Astrocyte (in vitro differentiated cells and primary cell): Measurements from ENCODE around the gene PDE5A. TPM values are rescaled to one million over a fixed set of nuclear protein-coding genes. Genes with fewer than 3 reads are reported as not detected.
A peak's percentile ranks its signal among the peaks of the same experiment; 100 is the strongest.

Experiments used
- DNase-seq: peaks from one replicate; pipeline ENCODE4 v3.0.0-alpha.2; 2010; ENCODE audit warnings: low read depth
- FAIRE-seq: peaks from 2 replicates; lab custom pipeline; 2011; peaks lifted over from hg19 to GRCh38; lab: Jason Lieb, UNC
- H2AFZ ChIP-seq: 2 replicates; pipeline ENCODE4 v1.6.0; 2012; ENCODE audit warnings: low read depth, low read length, inconsistent platforms
- H3K27ac ChIP-seq: 2 replicates; pipeline ENCODE4 v1.5.1; 2011; ENCODE audit warnings: low read depth, low read length, inconsistent platforms
- H3K27me3 ChIP-seq: 2 replicates; pipeline ENCODE4 v1.6.0; 2011; ENCODE audit warnings: low read length, inconsistent platforms; ENCODE audit not compliant: insufficient read depth
- H3K36me3 ChIP-seq: 2 replicates; pipeline ENCODE4 v1.5.1; 2011; ENCODE audit warnings: low read length, inconsistent platforms; ENCODE audit not compliant: insufficient read depth
- H3K4me1 ChIP-seq: 2 replicates; pipeline ENCODE4 v1.5.1; 2011; ENCODE audit warnings: low read length, inconsistent platforms; ENCODE audit not compliant: insufficient read depth
- H3K4me2 ChIP-seq: 2 replicates; pipeline ENCODE4 v1.6.0; 2012; ENCODE audit warnings: low read length, inconsistent platforms
- H3K4me3 ChIP-seq: 2 replicates; pipeline ENCODE4 v1.5.1; 2011; ENCODE audit warnings: low read depth, mild to moderate bottlenecking, low read length, inconsistent platforms; ENCODE audit not compliant: insufficient read depth
- H3K79me2 ChIP-seq: 2 replicates; pipeline ENCODE4 v1.6.0; 2012; ENCODE audit warnings: mild to moderate bottlenecking, low read length, inconsistent platforms; ENCODE audit not compliant: insufficient read depth
- H3K9ac ChIP-seq: 2 replicates; pipeline ENCODE4 v1.6.0; 2012; ENCODE audit warnings: mild to moderate bottlenecking, low read length, inconsistent platforms
- H3K9me3 ChIP-seq: 2 replicates; pipeline ENCODE4 v1.5.1; 2012; ENCODE audit warnings: low read depth, mild to moderate bottlenecking, low read length, inconsistent platforms; ENCODE audit not compliant: insufficient read depth
- H4K20me1 ChIP-seq: 2 replicates; pipeline ENCODE4 v1.6.0; 2012; ENCODE audit warnings: low read length, inconsistent platforms; ENCODE audit not compliant: insufficient read depth
- H3K27ac Mint-ChIP-seq: one replicate; pipeline ENCODE4 v1.8.0; 2021; ENCODE audit warnings: mild to moderate bottlenecking, mixed read lengths; ENCODE audit not compliant: unreplicated experiment
- H3K27me3 Mint-ChIP-seq: one replicate; pipeline ENCODE4 v1.8.0; 2021; ENCODE audit warnings: low read depth, mixed read lengths; ENCODE audit not compliant: unreplicated experiment
- H3K36me3 Mint-ChIP-seq: one replicate; pipeline ENCODE4 v1.8.0; 2021; ENCODE audit warnings: low read depth, mixed read lengths; ENCODE audit not compliant: unreplicated experiment
- H3K4me1 Mint-ChIP-seq: one replicate; pipeline ENCODE4 v1.8.0; 2021; ENCODE audit warnings: low read depth, mixed read lengths; ENCODE audit not compliant: unreplicated experiment
- H3K4me3 Mint-ChIP-seq: one replicate; pipeline ENCODE4 v1.8.0; 2021; ENCODE audit warnings: mild to moderate bottlenecking, moderate library complexity, mixed read lengths; ENCODE audit not compliant: unreplicated experiment
- H3K9me3 Mint-ChIP-seq: one replicate; pipeline ENCODE4 v1.8.0; 2021; ENCODE audit warnings: mild to moderate bottlenecking, mixed read lengths; ENCODE audit not compliant: unreplicated experiment
- EZH2 ChIP-seq: IDR thresholded peaks from 2 replicates; pipeline ENCODE4 v1.6.1; 2012; ENCODE audit warnings: mild to moderate bottlenecking, low read length, inconsistent platforms; ENCODE audit not compliant: insufficient read depth
- total RNA-seq: library from RNA; stranded (reverse); gene quantifications from 2 replicates; pipeline ENCODE4 v1.2.1, GENCODE V29; 2021
- TF ChIP-seq, protein P1 (sequence below): IDR thresholded peaks from 2 replicates; pipeline ENCODE4 v1.5.1; 2011; ENCODE audit warnings: low read depth, mild to moderate bottlenecking, inconsistent platforms, low read length, moderate library complexity; ENCODE audit not compliant: insufficient read depth

Gene PDE5A
- total RNA-seq, 1 donor from 2014 or later, result 3.6 TPM

DNA sequence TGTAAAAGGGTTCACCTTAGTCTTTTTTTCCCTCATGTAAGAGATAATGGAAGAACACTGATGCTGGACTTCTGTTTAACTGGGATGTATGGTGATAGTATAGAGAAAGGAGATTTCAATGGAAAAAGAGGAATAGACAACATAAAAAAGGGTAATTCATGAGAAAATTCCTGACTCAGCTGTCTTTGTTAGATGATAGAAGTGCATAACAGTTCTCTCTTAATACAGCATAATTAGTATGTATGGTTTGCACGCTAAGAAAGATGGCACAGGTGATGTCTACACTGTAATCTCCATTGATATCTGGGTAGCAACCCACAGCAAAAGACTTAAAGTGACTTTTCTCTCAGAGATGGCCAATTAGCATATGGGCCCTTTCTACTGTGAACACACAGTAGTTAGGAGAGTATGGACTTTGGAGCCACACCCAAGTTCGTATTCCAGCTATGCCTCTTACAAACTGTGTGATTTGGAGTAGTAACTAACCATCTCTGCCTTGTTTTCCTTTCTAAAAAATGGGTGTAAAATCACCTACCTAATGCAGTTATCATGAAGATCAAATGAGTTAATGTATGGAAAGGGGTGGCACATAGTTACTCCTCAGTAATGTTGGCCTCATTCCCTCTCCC, 149.3 kb downstream of the PDE5A start:
- no peak for TF ChIP-seq EZH2
- TF ChIP-seq, protein P1, sequence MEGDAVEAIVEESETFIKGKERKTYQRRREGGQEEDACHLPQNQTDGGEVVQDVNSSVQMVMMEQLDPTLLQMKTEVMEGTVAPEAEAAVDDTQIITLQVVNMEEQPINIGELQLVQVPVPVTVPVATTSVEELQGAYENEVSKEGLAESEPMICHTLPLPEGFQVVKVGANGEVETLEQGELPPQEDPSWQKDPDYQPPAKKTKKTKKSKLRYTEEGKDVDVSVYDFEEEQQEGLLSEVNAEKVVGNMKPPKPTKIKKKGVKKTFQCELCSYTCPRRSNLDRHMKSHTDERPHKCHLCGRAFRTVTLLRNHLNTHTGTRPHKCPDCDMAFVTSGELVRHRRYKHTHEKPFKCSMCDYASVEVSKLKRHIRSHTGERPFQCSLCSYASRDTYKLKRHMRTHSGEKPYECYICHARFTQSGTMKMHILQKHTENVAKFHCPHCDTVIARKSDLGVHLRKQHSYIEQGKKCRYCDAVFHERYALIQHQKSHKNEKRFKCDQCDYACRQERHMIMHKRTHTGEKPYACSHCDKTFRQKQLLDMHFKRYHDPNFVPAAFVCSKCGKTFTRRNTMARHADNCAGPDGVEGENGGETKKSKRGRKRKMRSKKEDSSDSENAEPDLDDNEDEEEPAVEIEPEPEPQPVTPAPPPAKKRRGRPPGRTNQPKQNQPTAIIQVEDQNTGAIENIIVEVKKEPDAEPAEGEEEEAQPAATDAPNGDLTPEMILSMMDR, result no peak
- Mint-ChIP-seq H3K36me3 (peaks cover 23% of the 10 kb centered on the region), H3K27ac (no peak overlapping the region), H3K9me3 (peaks cover 9% of the 10 kb centered on the region), H3K27me3 (no peaks in the 10 kb centered on the region), H3K4me1 (peaks cover 1% of the 10 kb centered on the region), H3K4me3 (no peak overlapping the region)
- DNase-seq (no peak), FAIRE-seq (peak; percentile 32)
- no peaks in the 10 kb centered on the region for H3K27me3 ChIP-seq
- no peaks in the 10 kb centered on the region for H3K4me1 ChIP-seq
- no peak overlapping the region for H3K27ac ChIP-seq
- no peaks in the 10 kb centered on the region for H3K9me3 ChIP-seq
- peaks cover 12% of the 10 kb centered on the region for H3K36me3 ChIP-seq
- no peaks in the 10 kb centered on the region for H3K79me2 ChIP-seq
- no peak overlapping the region for H3K4me2 ChIP-seq
- H3K4me3 ChIP-seq, result no peak overlapping the region
- no peak overlapping the region for H2AFZ ChIP-seq
- H4K20me1 ChIP-seq, result no peaks in the 10 kb centered on the region
- H3K9ac ChIP-seq, result no peak overlapping the region

DNA sequence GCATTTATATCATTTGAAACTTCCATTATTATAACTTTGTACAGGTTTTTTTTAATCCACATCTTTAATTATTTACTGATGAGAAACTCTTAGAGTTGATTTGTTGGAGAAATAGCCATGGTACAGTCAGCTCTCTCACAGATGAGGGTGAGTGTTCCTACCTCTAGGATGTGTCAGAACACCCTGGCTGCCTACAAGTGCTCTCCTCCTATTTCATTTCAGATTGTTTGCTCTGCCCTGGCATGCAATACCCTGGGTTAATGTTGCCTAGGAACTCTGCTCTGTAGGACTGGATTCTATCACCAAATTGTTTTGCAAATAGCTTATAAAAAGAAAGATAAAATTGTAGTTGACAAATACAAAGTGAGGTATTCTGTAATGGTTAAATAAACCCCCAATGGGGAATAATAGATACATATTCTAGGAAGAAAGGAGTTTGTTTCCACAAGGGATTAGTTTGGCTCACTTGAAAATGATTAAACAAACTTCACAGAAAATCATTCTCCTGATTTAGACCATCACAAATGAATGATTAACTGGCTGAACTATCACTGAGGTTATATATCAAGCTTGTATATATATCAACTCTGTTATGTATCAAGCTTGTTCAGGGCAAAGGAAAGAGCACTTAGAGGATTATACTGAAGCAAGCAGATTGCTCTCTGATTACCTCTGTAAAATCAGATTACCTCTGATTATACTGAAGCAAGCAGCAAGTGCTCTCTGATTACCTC, 150.0 kb downstream of the PDE5A start:
- H3K27ac ChIP-seq, result no peak overlapping the region
- no peak overlapping the region for H3K9ac ChIP-seq
- Mint-ChIP-seq H3K4me1 (peaks cover 1% of the 10 kb centered on the region), H3K4me3 (no peak overlapping the region), H3K27ac (no peak overlapping the region), H3K27me3 (no peaks in the 10 kb centered on the region), H3K9me3 (peaks cover 8% of the 10 kb centered on the region), H3K36me3 (peaks cover 20% of the 10 kb centered on the region)
- FAIRE-seq, result no peak
- no peaks in the 10 kb centered on the region for H3K79me2 ChIP-seq
- no peaks in the 10 kb centered on the region for H4K20me1 ChIP-seq
- no peaks in the 10 kb centered on the region for H3K4me1 ChIP-seq
- H3K4me2 ChIP-seq, result no peak overlapping the region
- H3K4me3 ChIP-seq, result no peak overlapping the region
- H3K9me3 ChIP-seq, result no peaks in the 10 kb centered on the region
- no peak for TF ChIP-seq EZH2
- TF ChIP-seq, protein P1, result no peak
- H2AFZ ChIP-seq, result no peak overlapping the region
- H3K36me3 ChIP-seq, result peaks cover 12% of the 10 kb centered on the region
- DNase-seq, result no peak
- no peaks in the 10 kb centered on the region for H3K27me3 ChIP-seq
